ENCODE measurements around the gene ZNF335.

ZNF335 gene

GRCh38 chr20:45943613-45944012 is 28.4 kb downstream of the ZNF335 start:
- no peak for DNase-seq (ENCODE audit: low spot score)
- no peak for TF ChIP-seq CTCF (IDR thresholded peaks at IDR 0.05; ENCODE audit: extremely low read depth, missing control alignments)

GRCh38 chr20:45940469-45940868 is 31.5 kb downstream of the ZNF335 start:
- no peak for DNase-seq (ENCODE audit: low spot score)
- no peak for TF ChIP-seq CTCF (IDR thresholded peaks at IDR 0.05; ENCODE audit: extremely low read depth, missing control alignments)

- DNase-seq (ENCODE audit: low spot score): no peak
- TF ChIP-seq CTCF (IDR thresholded peaks at IDR 0.05; ENCODE audit: extremely low read depth, missing control alignments): no peak
Measured at GRCh38 chr20:45940053-45940452, 31.9 kb downstream of the ZNF335 start.

- DNase-seq (ENCODE audit: low spot score): peak; percentile 4
- TF ChIP-seq CTCF (IDR thresholded peaks at IDR 0.05; ENCODE audit: extremely low read depth, missing control alignments): no peak
Measured at GRCh38 chr20:45938727-45939438, 33.1 kb downstream of the ZNF335 start.

- TF ChIP-seq CTCF (IDR thresholded peaks at IDR 0.05; ENCODE audit: extremely low read depth, missing control alignments): no peak
- peak; percentile 6 for DNase-seq (ENCODE audit: low spot score)
Measured at GRCh38 chr20:45937765-45938164, 34.2 kb downstream of the ZNF335 start.

GRCh38 chr20:45935416-45936046 is 36.5 kb downstream of the ZNF335 start:
- TF ChIP-seq CTCF (IDR thresholded peaks at IDR 0.05; ENCODE audit: extremely low read depth, missing control alignments): no peak
- DNase-seq (ENCODE audit: low spot score): no peak

GRCh38 chr20:45934586-45935415 is 37.2 kb downstream of the ZNF335 start, which contains the start of gene PCIF1:
Gene PCIF1 (plus strand): TSS chr20:45934683. CDS start chr20:45939000, 4,317 bp downstream.
- DNase-seq (ENCODE audit: low spot score): peak; percentile 100
- no peak for TF ChIP-seq CTCF (IDR thresholded peaks at IDR 0.05; ENCODE audit: extremely low read depth, missing control alignments)

All from GM20000 (cell line).